HG02852 (cell line): ENCODE measurements around the gene TAAR1.
"Not testable (repeated sequence)": the region's sequence is repeated elsewhere in the genome, so short reads cannot be mapped to it uniquely, and the experiment has no call there.

Experiments used
- ATAC-seq: cut with Tn5 transposase; IDR thresholded peaks from one replicate; pipeline ENCODE4 v1.9.1; 2021; ENCODE audit warnings: mild to moderate bottlenecking, moderate library complexity; ENCODE audit not compliant: unreplicated experiment

Gene TAAR1

GRCh38 chr6:132600900-132601299, 58.1 kb downstream of the TAAR1 start:
- not testable (repeated sequence) for ATAC-seq

GRCh38 chr6:132598473-132598872, 60.5 kb downstream of the TAAR1 start:
- ATAC-seq = no peak

GRCh38 chr6:132596201-132596600, 62.8 kb downstream of the TAAR1 start:
- ATAC-seq = no peak
